Activated CD4-positive, alpha-beta T cell treated with anti-CD3 and anti-CD28 coated beads, Interleukin-10, Interleukin-2, amounts not matched to agents 100 ng/mL and 50 ng/mL, durations not matched to agents 16 hours and 8 hours (primary cell): ENCODE measurements around the gene SLC22A13.
A peak's percentile ranks its signal among the peaks of the same experiment; 100 is the strongest.
"Not testable (repeated sequence)": the region's sequence is repeated elsewhere in the genome, so short reads cannot be mapped to it uniquely, and the experiment has no call there.

Source experiments
- DNase-seq: peaks from one replicate; pipeline ENCODE4 v3.0.0-alpha.2; 2020

SLC22A13 gene

GRCh38 chr3:38307599-38307998, 42.0 kb downstream of the SLC22A13 start:
- DNase-seq = no peak

- DNase-seq = no peak
These were observed 42.8 kb downstream of the SLC22A13 start for GRCh38 chr3:38308456-38308855.

GRCh38 chr3:38311476-38311875, 45.9 kb downstream of the SLC22A13 start:
- no peak for DNase-seq

- no peak for DNase-seq
These were observed 46.3 kb downstream of the SLC22A13 start for GRCh38 chr3:38311941-38312340.

- no peak for DNase-seq
These were observed 46.7 kb downstream of the SLC22A13 start for GRCh38 chr3:38312356-38312755.

- no peak for DNase-seq
These were observed 47.7 kb downstream of the SLC22A13 start for GRCh38 chr3:38313263-38313662.

- DNase-seq = no peak
These were observed 48.1 kb downstream of the SLC22A13 start for GRCh38 chr3:38313695-38314094.

- no peak for DNase-seq
These were observed 48.6 kb downstream of the SLC22A13 start for GRCh38 chr3:38314112-38314763.

GRCh38 chr3:38314764-38315487, 49.3 kb downstream of the SLC22A13 start:
- DNase-seq = no peak

GRCh38 chr3:38315488-38316230, 50.0 kb downstream of the SLC22A13 start:
- no peak for DNase-seq

- no peak for DNase-seq
These were observed 51.0 kb downstream of the SLC22A13 start for GRCh38 chr3:38316356-38317191.

GRCh38 chr3:38317192-38317759, 51.7 kb downstream of the SLC22A13 start:
- no peak for DNase-seq

GRCh38 chr3:38318766-38319671, 53.4 kb downstream of the SLC22A13 start:
- no peak for DNase-seq

GRCh38 chr3:38320638-38321037, 55.0 kb downstream of the SLC22A13 start:
- DNase-seq = not testable (repeated sequence)

GRCh38 chr3:38323060-38323459, 57.4 kb downstream of the SLC22A13 start:
- DNase-seq = no peak

GRCh38 chr3:38325256-38325655, 59.6 kb downstream of the SLC22A13 start:
- no peak for DNase-seq

- peak; percentile 80 for DNase-seq
These were observed 61.9 kb downstream of the SLC22A13 start for GRCh38 chr3:38327335-38328009.
